Upper lobe of right lung (tissue), 1 donor: ENCODE results near the gene DNAH2. TPM values are rescaled to one million over a fixed set of nuclear protein-coding genes. Genes with fewer than 3 reads are reported as not detected.
A peak's percentile ranks its signal among the peaks of the same experiment; 100 is the strongest.

Source experiments
- ATAC-seq: fragments of 200-7000 bp; cut with Tn5 transposase; one replicate; pipeline ENCODE4 v1.9.1; 2020; ENCODE audit warnings: mild to moderate bottlenecking, moderate library complexity
- DNase-seq: peaks from one replicate; pipeline ENCODE4 v3.0.0-alpha.2; 2020
- H3K27ac ChIP-seq: fragments of 200-600 bp; one replicate; pipeline ENCODE4 v1.8.0; 2022
- H3K27me3 ChIP-seq: fragments of 200-600 bp; one replicate; pipeline ENCODE4 v1.8.0; 2022; ENCODE audit warnings: mild to moderate bottlenecking
- H3K36me3 ChIP-seq: fragments of 200-600 bp; one replicate; pipeline ENCODE4 v1.8.0; 2022
- H3K4me1 ChIP-seq: fragments of 200-600 bp; one replicate; pipeline ENCODE4 v1.8.0; 2022
- H3K4me3 ChIP-seq: fragments of 200-600 bp; one replicate; pipeline ENCODE4 v1.8.0; 2022; ENCODE audit warnings: mild to moderate bottlenecking
- H3K9me3 ChIP-seq: fragments of 200-600 bp; one replicate; pipeline ENCODE4 v1.8.0; 2022
- CTCF ChIP-seq: fragments of 200-600 bp; IDR thresholded peaks from one replicate; pipeline ENCODE4 v1.8.0; 2022; ENCODE audit warnings: antibody characterized with exemption
- intact Hi-C: fragments of 100-400 bp; cut with DNase I; formaldehyde crosslinking; loops from one replicate; pipeline ENCODE4 v1.11.0; 2022
- total RNA-seq: library from RNA; stranded (reverse); fragmentation: NEBNext Ultra II Directional; extraction: Animal tissue kit (Norgen Biotek cat#: 25700); gene quantifications from one replicate; pipeline ENCODE4 v1.2.1, GENCODE V29; 2021
- donor health status: DM: no; HTN: yes; CAD: no; lungs with severe emphysema.

Gene DNAH2
- total RNA-seq, 1 donor from 2014 or later, result 0.58 TPM

GRCh38 chr17:7797976-7798375 is 80.4 kb downstream of the DNAH2 start:
- DNase-seq (no peak), ATAC-seq (no peak)
- Histone ChIP-seq H3K4me3 (no peak overlapping the region), H3K9me3 (no peaks in the 10 kb centered on the region), H3K36me3 (no peaks in the 10 kb centered on the region), H3K27me3 (peaks cover 5% of the 10 kb centered on the region), H3K27ac (no peak overlapping the region), H3K4me1 (no peaks in the 10 kb centered on the region)
- TF ChIP-seq CTCF, result no peak
- intact Hi-C loops, result no loop called here

- TF ChIP-seq CTCF, result no peak
- Histone ChIP-seq H3K4me1 (no peaks in the 10 kb centered on the region), H3K9me3 (no peaks in the 10 kb centered on the region), H3K27ac (no peak overlapping the region), H3K27me3 (peaks cover 5% of the 10 kb centered on the region), H3K4me3 (no peak overlapping the region), H3K36me3 (no peaks in the 10 kb centered on the region)
- ATAC-seq, result no peak
- intact Hi-C loops, result no loop called here
- no peak for DNase-seq
Observed at GRCh38 chr17:7798839-7799238, 81.3 kb downstream of the DNAH2 start.

GRCh38 chr17:7803981-7804380 is 86.4 kb downstream of the DNAH2 start:
- no peaks in the 10 kb centered on the region for H3K9me3 ChIP-seq
- H3K4me1 ChIP-seq, result no peaks in the 10 kb centered on the region
- ATAC-seq (peak; percentile 86), DNase-seq (peak; percentile 78)
- H3K4me3 ChIP-seq, result no peak overlapping the region
- H3K36me3 ChIP-seq, result no peaks in the 10 kb centered on the region
- H3K27me3 ChIP-seq, result no peaks in the 10 kb centered on the region
- H3K27ac ChIP-seq, result no peak overlapping the region
- intact Hi-C loops, result no loop called here
- no peak for TF ChIP-seq CTCF

- no peaks in the 10 kb centered on the region for H3K36me3 ChIP-seq
- no peaks in the 10 kb centered on the region for H3K9me3 ChIP-seq
- intact Hi-C loops, result no loop called here
- no peak overlapping the region for H3K27ac ChIP-seq
- no peaks in the 10 kb centered on the region for H3K27me3 ChIP-seq
- TF ChIP-seq CTCF, result no peak
- no peaks in the 10 kb centered on the region for H3K4me1 ChIP-seq
- no peak overlapping the region for H3K4me3 ChIP-seq
- peak; percentile 78 for ATAC-seq
- no peak for DNase-seq
Observed at GRCh38 chr17:7806587-7806986, 89.0 kb downstream of the DNAH2 start.

- intact Hi-C loops, result no loop called here
Observed at GRCh38 chr17:7807206-7807605, 89.7 kb downstream of the DNAH2 start.

More at GRCh38 chr17:7807206-7807605, 89.7 kb downstream of the DNAH2 start:
- no peaks in the 10 kb centered on the region for H3K36me3 ChIP-seq
- H3K27me3 ChIP-seq, result no peaks in the 10 kb centered on the region
- no peaks in the 10 kb centered on the region for H3K4me1 ChIP-seq
- no peak overlapping the region for H3K4me3 ChIP-seq
- no peak overlapping the region for H3K27ac ChIP-seq
- no peaks in the 10 kb centered on the region for H3K9me3 ChIP-seq
- ATAC-seq, result no peak
- DNase-seq, result no peak
- TF ChIP-seq CTCF, result no peak
